Measurements from ENCODE around the gene C6orf15. TPM values are rescaled to one million over a fixed set of nuclear protein-coding genes. Genes with fewer than 3 reads are reported as not detected.

C6orf15 gene
- total RNA-seq, 1 experiment from 2014 or later: not detected

GRCh38 chr6:31079656-31080261, 32.6 kb downstream of the C6orf15 start:
- peak; percentile 91 for ATAC-seq
- Histone ChIP-seq H3K27me3 (ENCODE audit: control insufficient read depth, insufficient read depth, low read length) (no peaks in the 10 kb centered on the region), H3K4me1 (ENCODE audit: control insufficient read depth, insufficient read depth, low read length) (no peaks in the 10 kb centered on the region), H3K9me3 (ENCODE audit: control insufficient read depth, insufficient read depth, low read depth, low read length) (no peaks in the 10 kb centered on the region), H3K36me3 (ENCODE audit: control insufficient read depth, insufficient read depth, low read length) (no peaks in the 10 kb centered on the region), H3K27ac (ENCODE audit: low read length) (no peak overlapping the region), H3K4me3 (ENCODE audit: low read depth in 2 of 2, low read length in 2 of 2) (0 out of 4 replicates have a peak overlapping the region, but pooled peaks of 1 of the 2 experiments have one; percentile 23)
- intact Hi-C loops (cut with micrococcal nuclease; ENCODE audit: unreplicated experiment): no loop called here
- BruUV-seq (replicated peaks): no TSS peak
- DNase-seq (ENCODE audit: low read depth, low spot score): no peak
- ChIA-PET CTCF (interaction anchor here (0.6 to 1.8 kb wide), 13 partner anchors 8 to 623 kb away, joined by 3 to 11 read pairs (median 5); partner anchors contain the start of gene VARS2), POLR2A (interaction anchor here (0.7 kb wide), 1 partner anchor 179 kb away, joined by 3 read pairs; no protein-coding TSS in a partner anchor)
- TF ChIP-seq SIN3A (IDR thresholded peaks at IDR 0.05; ENCODE audit: borderline replicate concordance, insufficient read depth, low read depth, low read length): no peak
- TF ChIP-seq TCF7L2 (IDR thresholded peaks at IDR 0.05; ENCODE audit: low read depth, low read length): 0 out of 2 replicates have a peak, but pooled peaks have one; percentile 40
- peak; percentile 97 for TF ChIP-seq CTCF (IDR thresholded peaks at IDR 0.05)
- no peak for TF ChIP-seq REST (IDR thresholded peaks at IDR 0.05; ENCODE audit: insufficient read depth in 1 of 2, low read depth in 2 of 2, low read length in 1 of 2)
- TF ChIP-seq POLR2AphosphoS5 (IDR thresholded peaks at IDR 0.05; ENCODE audit: low read depth, low read length): no peak
- in situ Hi-C loops (cut with HindIII; ENCODE audit: low pct_unique_long_range_greater_than_20kb, low sequenced_read_pairs): loop anchor here (10.0 kb wide), 1 partner anchor 215 kb away; no protein-coding TSS in a partner anchor

GRCh38 chr6:31076611-31077010, 35.8 kb downstream of the C6orf15 start:
- Histone ChIP-seq H3K4me1 (ENCODE audit: control insufficient read depth, insufficient read depth, low read length) (no peaks in the 10 kb centered on the region), H3K4me3 (ENCODE audit: low read depth in 2 of 2, low read length in 2 of 2) (no peak overlapping the region), H3K27ac (ENCODE audit: low read length) (no peak overlapping the region), H3K27me3 (ENCODE audit: control insufficient read depth, insufficient read depth, low read length) (no peaks in the 10 kb centered on the region), H3K9me3 (ENCODE audit: control insufficient read depth, insufficient read depth, low read depth, low read length) (no peaks in the 10 kb centered on the region), H3K36me3 (ENCODE audit: control insufficient read depth, insufficient read depth, low read length) (no peaks in the 10 kb centered on the region)
- TF ChIP-seq TCF7L2 (IDR thresholded peaks at IDR 0.05; ENCODE audit: low read depth, low read length): no peak
- no peak for TF ChIP-seq CTCF (IDR thresholded peaks at IDR 0.05)
- no peak for TF ChIP-seq REST (IDR thresholded peaks at IDR 0.05; ENCODE audit: insufficient read depth in 1 of 2, low read depth in 2 of 2, low read length in 1 of 2)
- TF ChIP-seq POLR2AphosphoS5 (IDR thresholded peaks at IDR 0.05; ENCODE audit: low read depth, low read length): no peak
- no peak for TF ChIP-seq SIN3A (IDR thresholded peaks at IDR 0.05; ENCODE audit: borderline replicate concordance, insufficient read depth, low read depth, low read length)
- in situ Hi-C loops (cut with HindIII; ENCODE audit: low pct_unique_long_range_greater_than_20kb, low sequenced_read_pairs): loop anchor here (10.0 kb wide), 1 partner anchor 212 kb away; no protein-coding TSS in a partner anchor
- ATAC-seq (no peak), DNase-seq (ENCODE audit: low read depth, low spot score) (no peak)
- ChIA-PET CTCF (no interaction called here), POLR2A (interaction anchor here (0.7 kb wide), 1 partner anchor 254 kb away, joined by 4 read pairs; no protein-coding TSS in a partner anchor)
- intact Hi-C loops (cut with micrococcal nuclease; ENCODE audit: unreplicated experiment): no loop called here
- BruUV-seq (replicated peaks): no TSS peak
